Keratinocyte (primary cell): ENCODE results near the gene ANKFY1.

Source experiments
- EZH2 ChIP-seq: IDR thresholded peaks from one replicate; pipeline ENCODE4 v1.6.1; 2012; ENCODE audit warnings: inconsistent platforms, mild to moderate bottlenecking, low read length, moderate library complexity
- TF ChIP-seq, protein P1 (sequence below), 3 experiments: IDR thresholded peaks in 1 of 3; conservative IDR thresholded peaks in 1 of 3; optimal IDR thresholded peaks in 1 of 3; 2 replicates in 2 of 3; 3 replicates in 1 of 3; pipeline versions ENCODE3 to v1.5.1; 2011; ENCODE audit warnings: low read length in 3 of 3, mild to moderate bottlenecking in 3 of 3, moderate library complexity in 2 of 3, control low read depth in 1 of 3, inconsistent platforms in 1 of 3; ENCODE audit not compliant: insufficient read depth in 2 of 3; ENCODE audit errors: extremely low read depth in 1 of 3

DNA sequence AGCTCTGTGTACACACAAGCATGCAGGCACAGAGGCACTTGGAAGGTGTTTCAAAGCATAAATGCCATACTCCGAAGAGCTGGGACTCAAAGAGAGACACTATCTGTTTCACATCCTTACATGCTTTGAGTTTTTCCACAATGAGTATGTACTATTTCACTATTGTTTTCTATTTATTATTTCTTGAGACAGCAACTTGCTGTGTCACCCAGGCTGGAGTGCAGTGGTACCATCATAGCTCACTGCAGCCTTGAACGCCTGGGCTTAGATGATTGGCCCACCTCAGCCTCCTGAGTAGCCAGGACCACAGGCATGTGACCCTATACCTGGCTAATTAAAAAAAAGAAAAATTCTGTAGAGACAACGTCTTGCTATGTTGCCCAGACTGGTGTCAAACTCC is 89.2 kb downstream of the ANKFY1 start:
- TF ChIP-seq, protein P1, sequence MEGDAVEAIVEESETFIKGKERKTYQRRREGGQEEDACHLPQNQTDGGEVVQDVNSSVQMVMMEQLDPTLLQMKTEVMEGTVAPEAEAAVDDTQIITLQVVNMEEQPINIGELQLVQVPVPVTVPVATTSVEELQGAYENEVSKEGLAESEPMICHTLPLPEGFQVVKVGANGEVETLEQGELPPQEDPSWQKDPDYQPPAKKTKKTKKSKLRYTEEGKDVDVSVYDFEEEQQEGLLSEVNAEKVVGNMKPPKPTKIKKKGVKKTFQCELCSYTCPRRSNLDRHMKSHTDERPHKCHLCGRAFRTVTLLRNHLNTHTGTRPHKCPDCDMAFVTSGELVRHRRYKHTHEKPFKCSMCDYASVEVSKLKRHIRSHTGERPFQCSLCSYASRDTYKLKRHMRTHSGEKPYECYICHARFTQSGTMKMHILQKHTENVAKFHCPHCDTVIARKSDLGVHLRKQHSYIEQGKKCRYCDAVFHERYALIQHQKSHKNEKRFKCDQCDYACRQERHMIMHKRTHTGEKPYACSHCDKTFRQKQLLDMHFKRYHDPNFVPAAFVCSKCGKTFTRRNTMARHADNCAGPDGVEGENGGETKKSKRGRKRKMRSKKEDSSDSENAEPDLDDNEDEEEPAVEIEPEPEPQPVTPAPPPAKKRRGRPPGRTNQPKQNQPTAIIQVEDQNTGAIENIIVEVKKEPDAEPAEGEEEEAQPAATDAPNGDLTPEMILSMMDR (optimal IDR thresholded peaks at IDR 0.05 in 1 of 3, IDR thresholded peaks at IDR 0.05 in 1 of 3, conservative IDR thresholded peaks at IDR 0.05 in 1 of 3; ENCODE audit: extremely low read depth in 1 of 3, insufficient read depth in 2 of 3, low read length in 3 of 3) = no peak
- TF ChIP-seq EZH2 = no peak
